GM19193 (cell line): Measurements from ENCODE around the gene CCDC195.

Experiments
- POLR2A ChIP-seq: IDR thresholded peaks from 4 replicates; pipeline ENCODE4 v1.6.1; 2011; ENCODE audit not compliant: insufficient read depth, insufficient read length; ENCODE audit errors: extremely low read depth

CCDC195 gene

GRCh38 chr2:224716201-224716600 lies at the start of gene CCDC195:
Gene CCDC195 (minus strand): TSS chr2:224716365. CDS start chr2:224716365, 0 bp downstream.
- TF ChIP-seq POLR2A = no peak

GRCh38 chr2:224764565-224765236 lies 48.5 kb upstream of the CCDC195 start:
- no peak for TF ChIP-seq POLR2A

- TF ChIP-seq POLR2A = no peak
Observed at GRCh38 chr2:224757934-224758548, 41.9 kb upstream of the CCDC195 start.

- TF ChIP-seq POLR2A = no peak
Observed at GRCh38 chr2:224753743-224754540, 37.8 kb upstream of the CCDC195 start.

GRCh38 chr2:224751996-224752698 lies 36.0 kb upstream of the CCDC195 start:
- TF ChIP-seq POLR2A = no peak

- TF ChIP-seq POLR2A = no peak
Observed at GRCh38 chr2:224749136-224749535, 33.0 kb upstream of the CCDC195 start.

GRCh38 chr2:224747765-224748164 lies 31.6 kb upstream of the CCDC195 start:
- no peak for TF ChIP-seq POLR2A

GRCh38 chr2:224736227-224736626 lies 20.1 kb upstream of the CCDC195 start:
- TF ChIP-seq POLR2A = no peak

GRCh38 chr2:224734949-224735348 lies 18.8 kb upstream of the CCDC195 start:
- TF ChIP-seq POLR2A = no peak

GRCh38 chr2:224731665-224732064 lies 15.5 kb upstream of the CCDC195 start:
- no peak for TF ChIP-seq POLR2A

- no peak for TF ChIP-seq POLR2A
Observed at GRCh38 chr2:224729435-224729834, 13.3 kb upstream of the CCDC195 start.

GRCh38 chr2:224724331-224724730 lies 8.2 kb upstream of the CCDC195 start:
- TF ChIP-seq POLR2A = no peak

GRCh38 chr2:224723586-224724217 lies 7.5 kb upstream of the CCDC195 start:
- TF ChIP-seq POLR2A = no peak

- no peak for TF ChIP-seq POLR2A
Observed at GRCh38 chr2:224722770-224723169, 6.6 kb upstream of the CCDC195 start.

- TF ChIP-seq POLR2A = no peak
Observed at GRCh38 chr2:224722250-224722649, 6.1 kb upstream of the CCDC195 start.
